Measurements from ENCODE around the gene DIAPH3.

Gene DIAPH3

GRCh38 chr13:59867867-59868266, 295.9 kb downstream of the DIAPH3 start:
- Histone ChIP-seq H3K9me3 (replicated peaks in 1 of 2; ENCODE audit: control insufficient read depth in 2 of 2, insufficient read depth in 1 of 2, low read depth in 1 of 2, low read length in 2 of 2) (no peaks in the 10 kb centered on the region), H3K4ac (ENCODE audit: low read length) (no peak overlapping the region), H2BK120ac (ENCODE audit: low read depth, low read length) (no peak overlapping the region), H2BK5ac (ENCODE audit: low read length) (no peak overlapping the region), H2BK12ac (ENCODE audit: low read length) (no peak overlapping the region), H3K23ac (ENCODE audit: low read depth, low read length, poor library complexity) (no peak overlapping the region), H3K14ac (ENCODE audit: low read length) (no peak overlapping the region), H3K36me3 (replicated peaks in 1 of 2; ENCODE audit: control insufficient read depth in 2 of 2, insufficient read depth in 2 of 2, low read length in 2 of 2) (peaks cover 0 to 8% of the 10 kb centered on the region in 2 donors), H3K18ac (ENCODE audit: low read length) (no peak overlapping the region), H4K91ac (ENCODE audit: low read depth, low read length, poor library complexity) (no peak overlapping the region), H2AFZ (ENCODE audit: low read length) (no peak overlapping the region), H3K9ac (ENCODE audit: low read depth, low read length, poor library complexity) (no peak overlapping the region), H3K4me1 (ENCODE audit: control insufficient read depth in 2 of 2, insufficient read depth in 1 of 2, low read depth in 1 of 2, low read length in 2 of 2) (no peaks in the 10 kb centered on the region), H3K4me2 (ENCODE audit: insufficient read depth, low read length, poor library complexity, severe bottlenecking) (no peak overlapping the region), H2BK15ac (ENCODE audit: low read length) (no peak overlapping the region), H3K79me1 (ENCODE audit: low read depth, low read length) (no peaks in the 10 kb centered on the region), H3K27me3 (ENCODE audit: control insufficient read depth in 3 of 3, insufficient read depth in 3 of 3, low read depth in 1 of 3, low read length in 3 of 3) (no peaks in the 10 kb centered on the region), H2AK5ac (ENCODE audit: low read depth, low read length) (no peak overlapping the region), H4K8ac (ENCODE audit: low read depth, low read length) (no peak overlapping the region), H3K4me3 (ENCODE audit: low read length in 2 of 2) (no peak overlapping the region), H3K27ac (replicated peaks; ENCODE audit: low read length) (no peak overlapping the region)
- no CpG with 5 or more reads among the region's 5 CpGs for WGBS, 2 donors (ENCODE audit: extremely low coverage in 2 of 2, insufficient read length in 2 of 2, insufficient replicate concordance in 1 of 2)
- DNase-seq (ENCODE audit: low spot score), result no peak

GRCh38 chr13:59865398-59865797, 298.3 kb downstream of the DIAPH3 start:
- Histone ChIP-seq H2BK120ac (ENCODE audit: low read depth, low read length) (no peak overlapping the region), H4K8ac (ENCODE audit: low read depth, low read length) (no peak overlapping the region), H3K23ac (ENCODE audit: low read depth, low read length, poor library complexity) (no peak overlapping the region), H3K27ac (replicated peaks; ENCODE audit: low read length) (no peak overlapping the region), H2AK5ac (ENCODE audit: low read depth, low read length) (no peak overlapping the region), H3K27me3 (ENCODE audit: control insufficient read depth in 3 of 3, insufficient read depth in 3 of 3, low read depth in 1 of 3, low read length in 3 of 3) (no peaks in the 10 kb centered on the region), H3K4ac (ENCODE audit: low read length) (no peak overlapping the region), H3K18ac (ENCODE audit: low read length) (no peak overlapping the region), H3K4me1 (ENCODE audit: control insufficient read depth in 2 of 2, insufficient read depth in 1 of 2, low read depth in 1 of 2, low read length in 2 of 2) (no peaks in the 10 kb centered on the region), H3K9ac (ENCODE audit: low read depth, low read length, poor library complexity) (no peak overlapping the region), H3K9me3 (replicated peaks in 1 of 2; ENCODE audit: control insufficient read depth in 2 of 2, insufficient read depth in 1 of 2, low read depth in 1 of 2, low read length in 2 of 2) (no peaks in the 10 kb centered on the region), H3K79me1 (ENCODE audit: low read depth, low read length) (no peaks in the 10 kb centered on the region), H4K91ac (ENCODE audit: low read depth, low read length, poor library complexity) (no peak overlapping the region), H3K4me3 (ENCODE audit: low read length in 2 of 2) (no peak overlapping the region), H2BK15ac (ENCODE audit: low read length) (no peak overlapping the region), H2BK12ac (ENCODE audit: low read length) (no peak overlapping the region), H3K36me3 (replicated peaks in 1 of 2; ENCODE audit: control insufficient read depth in 2 of 2, insufficient read depth in 2 of 2, low read length in 2 of 2) (peaks cover 0 to 14% of the 10 kb centered on the region in 2 donors), H2AFZ (ENCODE audit: low read length) (no peak overlapping the region), H3K14ac (ENCODE audit: low read length) (no peak overlapping the region), H2BK5ac (ENCODE audit: low read length) (no peak overlapping the region), H3K4me2 (ENCODE audit: insufficient read depth, low read length, poor library complexity, severe bottlenecking) (no peak overlapping the region)
- no CpG with 5 or more reads among the region's 3 CpGs for WGBS, 2 donors (ENCODE audit: extremely low coverage in 2 of 2, insufficient read length in 2 of 2, insufficient replicate concordance in 1 of 2)
- DNase-seq (ENCODE audit: low spot score), result no peak

- Histone ChIP-seq H3K36me3 (replicated peaks in 1 of 2; ENCODE audit: control insufficient read depth in 2 of 2, insufficient read depth in 2 of 2, low read length in 2 of 2) (peaks cover 0 to 10% of the 10 kb centered on the region in 2 donors), H3K4me2 (ENCODE audit: insufficient read depth, low read length, poor library complexity, severe bottlenecking) (no peak overlapping the region), H3K27me3 (ENCODE audit: control insufficient read depth in 3 of 3, insufficient read depth in 3 of 3, low read depth in 1 of 3, low read length in 3 of 3) (no peaks in the 10 kb centered on the region)
Observed at GRCh38 chr13:59863621-59864020, 300.1 kb downstream of the DIAPH3 start.

GRCh38 chr13:59861676-59862075, 302.1 kb downstream of the DIAPH3 start:
- Histone ChIP-seq H4K91ac (ENCODE audit: low read depth, low read length, poor library complexity) (no peak overlapping the region), H3K27ac (replicated peaks; ENCODE audit: low read length) (no peak overlapping the region), H3K4me2 (ENCODE audit: insufficient read depth, low read length, poor library complexity, severe bottlenecking) (no peak overlapping the region), H3K4ac (ENCODE audit: low read length) (no peak overlapping the region), H3K4me3 (ENCODE audit: low read length in 2 of 2) (no peak overlapping the region), H2BK5ac (ENCODE audit: low read length) (no peak overlapping the region), H2BK15ac (ENCODE audit: low read length) (no peak overlapping the region), H3K79me1 (ENCODE audit: low read depth, low read length) (no peaks in the 10 kb centered on the region), H3K9ac (ENCODE audit: low read depth, low read length, poor library complexity) (no peak overlapping the region), H2BK12ac (ENCODE audit: low read length) (no peak overlapping the region), H3K4me1 (ENCODE audit: control insufficient read depth in 2 of 2, insufficient read depth in 1 of 2, low read depth in 1 of 2, low read length in 2 of 2) (no peaks in the 10 kb centered on the region), H2BK120ac (ENCODE audit: low read depth, low read length) (no peak overlapping the region), H3K36me3 (replicated peaks in 1 of 2; ENCODE audit: control insufficient read depth in 2 of 2, insufficient read depth in 2 of 2, low read length in 2 of 2) (peaks cover 0 to 10% of the 10 kb centered on the region in 2 donors), H3K9me3 (replicated peaks in 1 of 2; ENCODE audit: control insufficient read depth in 2 of 2, insufficient read depth in 1 of 2, low read depth in 1 of 2, low read length in 2 of 2) (no peaks in the 10 kb centered on the region), H3K14ac (ENCODE audit: low read length) (no peak overlapping the region), H3K23ac (ENCODE audit: low read depth, low read length, poor library complexity) (no peak overlapping the region), H4K8ac (ENCODE audit: low read depth, low read length) (no peak overlapping the region), H2AK5ac (ENCODE audit: low read depth, low read length) (no peak overlapping the region), H3K18ac (ENCODE audit: low read length) (no peak overlapping the region), H2AFZ (ENCODE audit: low read length) (no peak overlapping the region), H3K27me3 (ENCODE audit: control insufficient read depth in 3 of 3, insufficient read depth in 3 of 3, low read depth in 1 of 3, low read length in 3 of 3) (no peaks in the 10 kb centered on the region)
- no CpG with 5 or more reads among the region's 4 CpGs for WGBS, 2 donors (ENCODE audit: extremely low coverage in 2 of 2, insufficient read length in 2 of 2, insufficient replicate concordance in 1 of 2)
- DNase-seq (ENCODE audit: low spot score), result no peak

More at GRCh38 chr13:59863621-59864020, 300.1 kb downstream of the DIAPH3 start:
- H3K79me1 ChIP-seq (ENCODE audit: low read depth, low read length), result no peaks in the 10 kb centered on the region
- no peak overlapping the region for H2AFZ ChIP-seq (ENCODE audit: low read length)
- H4K8ac ChIP-seq (ENCODE audit: low read depth, low read length), result no peak overlapping the region
- no peak overlapping the region for H2BK120ac ChIP-seq (ENCODE audit: low read depth, low read length)
- no peak overlapping the region for H3K27ac ChIP-seq (replicated peaks; ENCODE audit: low read length)
- no peak overlapping the region for H3K4ac ChIP-seq (ENCODE audit: low read length)
- no peaks in the 10 kb centered on the region for H3K9me3 ChIP-seq (replicated peaks in 1 of 2; ENCODE audit: control insufficient read depth in 2 of 2, insufficient read depth in 1 of 2, low read depth in 1 of 2, low read length in 2 of 2)
- H3K4me3 ChIP-seq (ENCODE audit: low read length in 2 of 2), result no peak overlapping the region
- H3K9ac ChIP-seq (ENCODE audit: low read depth, low read length, poor library complexity), result no peak overlapping the region
- no peak overlapping the region for H3K14ac ChIP-seq (ENCODE audit: low read length)
- WGBS, 2 donors (ENCODE audit: extremely low coverage in 2 of 2, insufficient read length in 2 of 2, insufficient replicate concordance in 1 of 2), result no CpG with 5 or more reads among the region's 1 CpG
- H3K4me1 ChIP-seq (ENCODE audit: control insufficient read depth in 2 of 2, insufficient read depth in 1 of 2, low read depth in 1 of 2, low read length in 2 of 2), result no peaks in the 10 kb centered on the region
- no peak overlapping the region for H2BK12ac ChIP-seq (ENCODE audit: low read length)
- no peak overlapping the region for H3K18ac ChIP-seq (ENCODE audit: low read length)
- no peak for DNase-seq (ENCODE audit: low spot score)
- H2BK5ac ChIP-seq (ENCODE audit: low read length), result no peak overlapping the region
- H2AK5ac ChIP-seq (ENCODE audit: low read depth, low read length), result no peak overlapping the region
- H3K23ac ChIP-seq (ENCODE audit: low read depth, low read length, poor library complexity), result no peak overlapping the region
- H2BK15ac ChIP-seq (ENCODE audit: low read length), result no peak overlapping the region
- H4K91ac ChIP-seq (ENCODE audit: low read depth, low read length, poor library complexity), result no peak overlapping the region
